GM10266 (cell line): ENCODE measurements around the gene BIRC6.

Source experiments
- DNase-seq: peaks from one replicate; pipeline ENCODE4 v3.0.0; 2012; ENCODE audit errors: extremely low spot score
- CTCF ChIP-seq: IDR thresholded peaks from 2 replicates; pipeline ENCODE4 v1.5.1; 2012; ENCODE audit warnings: mild to moderate bottlenecking, low read depth; ENCODE audit not compliant: control insufficient read depth, insufficient read depth; ENCODE audit errors: missing control alignments

The BIRC6 gene

GRCh38 chr2:32572737-32573136 is 215.9 kb downstream of the BIRC6 start:
- TF ChIP-seq CTCF, result no peak
- DNase-seq, result no peak

GRCh38 chr2:32591669-32592463 is 235.0 kb downstream of the BIRC6 start:
- DNase-seq, result no peak
- TF ChIP-seq CTCF, result no peak

- no peak for TF ChIP-seq CTCF
Measured at GRCh38 chr2:32594573-32594972, 237.8 kb downstream of the BIRC6 start.

GRCh38 chr2:32611366-32611765 is 254.5 kb downstream of the BIRC6 start:
- no peak for TF ChIP-seq CTCF
- no peak for DNase-seq

More at GRCh38 chr2:32594573-32594972, 237.8 kb downstream of the BIRC6 start:
- DNase-seq, result no peak

- TF ChIP-seq CTCF, result no peak
- no peak for DNase-seq
Measured at GRCh38 chr2:32611771-32612170, 254.9 kb downstream of the BIRC6 start.

GRCh38 chr2:32614084-32614483 is 257.3 kb downstream of the BIRC6 start:
- TF ChIP-seq CTCF, result no peak
- DNase-seq, result no peak

- no peak for DNase-seq
- TF ChIP-seq CTCF, result no peak
Measured at GRCh38 chr2:32617599-32618189, 260.9 kb downstream of the BIRC6 start.
